HEK293 (cell line): ENCODE data around the gene TMEM50B.

Experiments used
- OVOL3 ChIP-seq: fragments of 450-650 bp; formaldehyde crosslinking; IDR thresholded peaks from 2 replicates; pipeline ENCODE4 v1.5.1; 2016; ENCODE audit warnings: missing biosample characterization, missing genetic modification characterization
- REST ChIP-seq: fragments of 450-650 bp; formaldehyde crosslinking; IDR thresholded peaks from 2 replicates; pipeline ENCODE4 v1.5.1; 2016; ENCODE audit warnings: missing biosample characterization, missing genetic modification characterization
- ZNF140 ChIP-seq: fragments of 450-650 bp; formaldehyde crosslinking; IDR thresholded peaks from 2 replicates; pipeline ENCODE4 v1.5.1; 2016; ENCODE audit warnings: missing biosample characterization, missing genetic modification characterization
- ZNF16 ChIP-seq: fragments of 450-650 bp; formaldehyde crosslinking; IDR thresholded peaks from 2 replicates; pipeline ENCODE4 v1.5.1; 2016; ENCODE audit warnings: low read depth, missing biosample characterization, missing genetic modification characterization
- ZNF184 ChIP-seq: fragments of 450-650 bp; IDR thresholded peaks from 2 replicates; pipeline ENCODE4 v1.5.1; 2018; ENCODE audit warnings: missing biosample characterization, mild to moderate bottlenecking, missing genetic modification characterization
- ZNF24 ChIP-seq: fragments of 450-650 bp; formaldehyde crosslinking; IDR thresholded peaks from 2 replicates; pipeline ENCODE4 v1.5.1; 2016; ENCODE audit warnings: missing biosample characterization, missing genetic modification characterization
- ZNF274 ChIP-seq, 2 experiments: fragments of 200-500 bp in 1 of 2; fragments of 450-650 bp in 1 of 2; sonication (Bioruptor generic) in 1 of 2; formaldehyde crosslinking in 1 of 2; IDR thresholded peaks; 2 replicates each; pipeline versions ENCODE4 v1.5.1 to v1.6.1; 2014 to 2016; ENCODE audit warnings: borderline replicate concordance in 1 of 2, inconsistent platforms in 1 of 2, low read length in 1 of 2, missing biosample characterization in 1 of 2, missing genetic modification characterization in 1 of 2
- ZNF423 ChIP-seq: fragments of 450-650 bp; formaldehyde crosslinking; IDR thresholded peaks from 2 replicates; pipeline ENCODE4 v1.5.1; 2016; ENCODE audit warnings: missing biosample characterization, missing genetic modification characterization
- ZNF449 ChIP-seq: fragments of 450-650 bp; formaldehyde crosslinking; IDR thresholded peaks from 2 replicates; pipeline ENCODE4 v1.5.1; 2017; ENCODE audit warnings: missing biosample characterization, mild to moderate bottlenecking, missing genetic modification characterization, moderate library complexity
- ZNF585B ChIP-seq: fragments of 450-650 bp; formaldehyde crosslinking; IDR thresholded peaks from 2 replicates; pipeline ENCODE4 v1.5.1; 2016; ENCODE audit warnings: missing biosample characterization, missing genetic modification characterization
- ZNF629 ChIP-seq: fragments of 450-650 bp; formaldehyde crosslinking; IDR thresholded peaks from 2 replicates; pipeline ENCODE4 v1.5.1; 2017; ENCODE audit warnings: missing biosample characterization, missing genetic modification characterization
- ZNF785 ChIP-seq: fragments of 450-650 bp; formaldehyde crosslinking; IDR thresholded peaks from 2 replicates; pipeline ENCODE4 v1.5.1; 2016; ENCODE audit warnings: missing biosample characterization, missing genetic modification characterization
- TF ChIP-seq, protein P1 (sequence below): fragments of 450-650 bp; formaldehyde crosslinking; IDR thresholded peaks from 2 replicates; pipeline ENCODE4 v1.5.1; 2016; ENCODE audit warnings: missing biosample characterization, missing genetic modification characterization
- TF ChIP-seq, protein P2 (sequence below): fragments of 450-650 bp; formaldehyde crosslinking; IDR thresholded peaks from 2 replicates; pipeline ENCODE4 v1.5.1; 2016; ENCODE audit warnings: missing biosample characterization, missing genetic modification characterization

DNA sequence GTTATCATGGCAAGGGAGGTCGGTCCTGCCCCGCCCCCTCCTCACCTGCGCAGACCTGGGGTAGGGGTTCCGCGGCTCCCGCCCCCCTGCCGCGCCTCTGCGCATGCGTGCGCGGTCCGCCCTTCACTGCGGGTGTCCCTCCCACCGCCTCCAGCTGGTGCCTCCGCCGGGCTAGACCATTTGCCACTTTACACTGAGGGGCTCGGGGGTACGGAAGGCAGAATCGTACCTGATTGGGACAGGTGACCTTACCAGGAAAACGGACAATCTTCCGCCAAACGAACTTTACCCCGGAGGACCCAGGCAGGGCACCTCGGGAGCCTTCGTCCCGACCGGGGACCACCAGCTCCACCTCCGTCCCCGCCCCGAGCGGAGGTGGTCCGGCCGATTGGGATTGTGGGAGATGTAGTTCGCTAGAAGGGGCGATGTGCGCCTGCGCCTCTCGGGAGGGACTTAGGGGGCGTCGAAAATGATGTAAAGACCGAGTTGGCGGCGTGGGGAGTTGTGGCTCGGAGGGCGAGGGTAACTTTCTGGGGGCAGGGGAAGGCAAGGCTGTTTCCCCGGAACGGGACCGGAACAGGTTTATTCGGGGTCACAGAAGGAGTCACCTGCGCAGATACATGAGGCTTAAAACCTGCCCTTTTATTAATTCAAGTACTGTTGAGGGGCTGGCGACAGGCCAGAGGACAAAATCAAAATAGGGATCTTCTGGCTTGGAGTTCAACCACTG is 11.8 kb upstream of the TMEM50B start, which contains the start of gene DNAJC28:
- TF ChIP-seq, protein P1, sequence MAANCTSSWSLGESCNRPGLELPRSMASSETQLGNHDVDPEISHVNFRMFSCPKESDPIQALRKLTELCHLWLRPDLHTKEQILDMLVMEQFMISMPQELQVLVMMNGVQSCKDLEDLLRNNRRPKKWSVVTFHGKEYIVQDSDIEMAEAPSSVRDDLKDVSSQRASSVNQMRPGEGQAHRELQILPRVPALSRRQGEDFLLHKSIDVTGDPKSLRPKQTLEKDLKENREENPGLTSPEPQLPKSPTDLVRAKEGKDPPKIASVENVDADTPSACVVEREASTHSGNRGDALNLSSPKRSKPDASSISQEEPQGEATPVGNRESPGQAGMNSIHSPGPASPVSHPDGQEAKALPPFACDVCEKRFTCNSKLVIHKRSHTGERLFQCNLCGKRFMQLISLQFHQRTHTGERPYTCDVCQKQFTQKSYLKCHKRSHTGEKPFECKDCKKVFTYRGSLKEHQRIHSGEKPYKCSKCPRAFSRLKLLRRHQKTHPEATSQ = 0 out of 2 replicates have a peak, but pooled peaks have one; percentile 15
- TF ChIP-seq ZNF423 (tag by site-specific recombination) (no peak), ZNF16 (no peak), ZNF140 (tag by site-specific recombination) (no peak), ZNF629 (tag by site-specific recombination) (peak; percentile 98), ZNF785 (tag by site-specific recombination) (0 out of 2 replicates have a peak, but pooled peaks have one; percentile 59), ZNF449 (tag by site-specific recombination) (no peak), ZNF585B (tag by site-specific recombination) (no peak), ZNF274 (IDR thresholded peaks at IDR 0.05; ENCODE audit: low read length) (no peak), ZNF274 (tag by site-specific recombination; IDR thresholded peaks at IDR 0.05; ENCODE audit: borderline replicate concordance) (no peak), REST (tag by site-specific recombination) (no peak), ZNF24 (peak; percentile 43), OVOL3 (no peak), ZNF184 (tag by site-specific recombination) (peak; percentile 81)
- TF ChIP-seq, protein P2, sequence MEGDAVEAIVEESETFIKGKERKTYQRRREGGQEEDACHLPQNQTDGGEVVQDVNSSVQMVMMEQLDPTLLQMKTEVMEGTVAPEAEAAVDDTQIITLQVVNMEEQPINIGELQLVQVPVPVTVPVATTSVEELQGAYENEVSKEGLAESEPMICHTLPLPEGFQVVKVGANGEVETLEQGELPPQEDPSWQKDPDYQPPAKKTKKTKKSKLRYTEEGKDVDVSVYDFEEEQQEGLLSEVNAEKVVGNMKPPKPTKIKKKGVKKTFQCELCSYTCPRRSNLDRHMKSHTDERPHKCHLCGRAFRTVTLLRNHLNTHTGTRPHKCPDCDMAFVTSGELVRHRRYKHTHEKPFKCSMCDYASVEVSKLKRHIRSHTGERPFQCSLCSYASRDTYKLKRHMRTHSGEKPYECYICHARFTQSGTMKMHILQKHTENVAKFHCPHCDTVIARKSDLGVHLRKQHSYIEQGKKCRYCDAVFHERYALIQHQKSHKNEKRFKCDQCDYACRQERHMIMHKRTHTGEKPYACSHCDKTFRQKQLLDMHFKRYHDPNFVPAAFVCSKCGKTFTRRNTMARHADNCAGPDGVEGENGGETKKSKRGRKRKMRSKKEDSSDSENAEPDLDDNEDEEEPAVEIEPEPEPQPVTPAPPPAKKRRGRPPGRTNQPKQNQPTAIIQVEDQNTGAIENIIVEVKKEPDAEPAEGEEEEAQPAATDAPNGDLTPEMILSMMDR (tag by site-specific recombination) = no peak
